NCI-H526 treated with DMSO at 0.1 percent for 48 hours (cell line): ENCODE results near the gene CDC5L.

ENCODE experiments used
- DNase-seq: peaks from one replicate; lab custom pipeline; 2025; lab: John Stamatoyannopoulos, UW

CDC5L gene

DNA sequence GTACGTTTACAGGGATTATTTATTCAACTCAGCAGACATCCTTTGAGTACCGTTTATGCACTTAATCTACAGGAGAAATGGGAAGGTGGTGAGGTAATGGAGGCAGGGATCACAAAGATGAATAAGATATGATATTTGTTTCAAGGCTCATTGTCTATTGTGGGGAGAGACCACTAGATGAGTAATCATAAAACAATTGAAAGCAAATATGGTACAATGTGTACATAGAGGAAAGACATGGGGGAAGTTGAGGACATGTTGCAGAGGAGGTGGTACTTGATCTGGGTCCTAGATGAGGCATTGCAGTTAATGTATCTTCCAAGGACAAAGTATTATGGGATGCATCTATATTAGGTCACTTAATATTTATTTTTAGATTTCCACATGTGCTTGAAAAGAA is 13.7 kb upstream of the CDC5L start:
- no peak for DNase-seq

DNA sequence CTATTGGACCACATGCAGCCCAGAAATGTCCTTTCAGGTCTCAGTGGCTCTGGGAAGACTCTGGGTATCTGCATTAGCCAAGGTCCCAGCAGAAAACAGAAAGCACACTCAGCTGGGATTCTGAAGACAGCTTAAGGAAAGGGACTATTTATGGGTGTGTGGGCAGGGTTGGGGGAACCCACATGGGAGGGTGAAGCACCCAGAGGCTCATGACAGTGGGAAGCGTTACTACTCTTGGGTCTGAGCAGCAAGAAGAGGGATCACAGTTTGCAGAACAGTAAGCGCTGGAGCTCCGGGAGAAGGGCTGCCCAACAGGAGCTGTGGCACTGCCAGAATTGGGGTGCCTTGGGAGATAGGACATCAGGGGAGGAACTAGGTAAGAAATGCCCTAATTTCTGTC is 12.4 kb upstream of the CDC5L start:
- DNase-seq = no peak

DNA sequence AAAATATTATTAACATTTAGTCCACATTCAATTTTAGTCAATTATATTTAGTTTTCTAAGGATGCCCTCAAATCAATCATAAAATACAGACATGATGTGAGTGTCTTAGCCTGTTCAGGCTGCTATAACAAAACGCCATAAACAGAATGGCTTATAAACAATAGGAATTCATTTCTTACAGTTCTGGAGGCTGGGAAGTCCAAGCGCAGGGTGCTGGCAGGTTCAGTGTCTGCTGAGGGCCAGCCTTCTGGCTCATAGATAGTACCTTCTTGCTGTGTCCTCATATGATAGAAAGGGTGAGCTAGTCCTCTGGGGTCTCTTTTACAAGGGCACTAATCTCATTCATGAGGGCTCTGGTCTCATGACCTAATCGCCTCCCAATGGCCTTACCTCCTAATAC is 10.0 kb upstream of the CDC5L start:
- no peak for DNase-seq

DNA sequence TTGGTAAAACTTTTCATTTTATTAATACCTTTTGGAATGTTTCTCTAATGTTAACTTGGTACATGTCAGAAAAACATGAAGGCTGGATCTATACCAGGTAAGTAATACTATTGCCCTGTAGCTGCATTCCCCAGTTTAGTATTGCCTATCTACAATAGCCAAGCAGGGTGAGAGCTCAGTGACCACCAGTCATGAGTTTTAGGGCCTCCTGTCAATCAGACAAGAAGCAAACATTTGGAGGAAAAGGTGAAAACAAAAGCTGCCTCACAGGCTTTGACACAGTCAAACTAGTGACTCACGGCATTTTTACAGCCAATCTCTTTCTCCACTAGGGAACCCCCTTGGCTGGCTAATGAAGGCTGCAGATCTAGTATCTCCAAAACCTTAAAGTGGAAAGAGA is 9.5 kb upstream of the CDC5L start:
- DNase-seq = no peak

DNA sequence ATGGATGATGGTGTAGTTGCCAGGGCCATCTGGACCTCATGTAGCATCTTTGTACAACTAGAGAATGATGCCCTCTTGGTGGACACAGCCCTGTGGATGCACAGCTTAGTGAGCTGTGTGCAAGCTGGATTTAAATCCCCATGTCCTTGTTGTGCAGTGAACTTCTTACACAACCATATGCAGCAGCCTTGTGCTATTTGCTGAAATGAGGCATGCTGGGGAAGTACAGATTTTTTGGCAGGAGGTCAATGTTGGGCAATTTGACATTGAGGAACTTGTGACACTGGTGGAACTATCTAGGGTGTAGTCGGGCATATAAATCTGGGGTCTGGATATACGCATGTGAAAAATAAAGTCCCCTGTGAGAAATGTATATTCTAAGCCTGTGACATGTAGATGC is 5.8 kb upstream of the CDC5L start:
- DNase-seq = no peak

DNA sequence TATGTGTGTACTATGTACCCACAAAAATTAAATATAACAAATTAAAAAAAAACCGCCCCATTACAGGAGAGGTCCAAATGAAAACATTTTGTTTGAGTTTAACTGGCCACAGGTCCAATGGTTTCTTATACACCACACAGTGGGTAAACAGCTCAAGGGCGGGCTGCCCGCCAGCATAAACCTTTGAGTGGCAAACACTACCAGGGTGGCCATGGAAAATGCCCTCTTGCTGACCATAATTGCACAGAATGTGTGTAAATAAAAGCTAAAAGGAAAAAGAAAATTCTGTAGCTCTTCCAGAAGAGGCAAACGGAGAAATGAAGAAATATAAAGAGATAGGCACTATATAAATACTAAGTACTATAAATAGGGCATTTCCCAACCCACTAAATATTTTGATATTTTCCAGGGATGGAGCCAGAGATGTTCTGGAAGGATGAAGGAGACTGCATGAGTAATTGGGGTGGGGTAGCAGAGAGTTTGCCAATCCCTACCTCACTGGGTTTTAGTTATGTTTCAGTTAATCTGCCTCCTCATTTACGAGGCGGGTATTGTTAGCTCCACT is 1.1 kb upstream of the CDC5L start:
- DNase-seq = no peak

DNA sequence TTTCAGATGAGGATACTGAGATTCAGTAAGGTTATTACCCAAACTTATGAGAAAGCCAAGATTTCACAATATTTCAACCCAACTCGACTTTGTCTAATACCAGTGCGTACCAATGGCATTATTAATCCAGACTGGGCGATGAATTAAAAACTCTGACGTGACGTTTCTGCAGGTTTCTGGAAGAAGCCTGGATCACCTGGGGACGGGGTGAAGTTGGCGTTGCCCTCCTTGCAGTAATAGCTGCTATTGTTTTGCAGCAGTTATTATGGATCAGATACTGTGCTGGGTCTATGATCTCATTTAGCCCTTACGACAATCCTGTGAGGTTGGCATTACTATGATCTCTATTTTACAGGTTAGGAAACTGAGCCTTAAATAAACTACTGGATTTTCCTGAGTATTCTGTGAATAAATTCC is 569 bp upstream of the CDC5L start:
- no peak for DNase-seq

DNA sequence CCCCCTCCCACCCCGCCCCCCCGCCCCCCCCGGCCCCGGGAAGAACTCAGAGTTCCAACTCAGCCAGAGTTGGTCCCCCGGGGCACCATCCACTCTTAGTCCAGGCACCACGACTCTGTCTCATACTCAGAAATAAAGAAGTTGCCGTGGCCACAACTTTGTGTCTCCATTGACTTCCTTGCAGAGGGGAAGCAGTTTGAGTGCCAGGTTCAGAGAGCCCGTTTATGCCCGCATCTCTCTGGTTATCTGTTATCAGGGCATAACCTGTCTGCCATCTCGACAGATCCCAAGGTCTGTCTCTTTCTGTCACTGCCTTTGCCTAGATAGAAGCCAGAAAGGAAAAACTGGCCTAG is 605 bp downstream of the CDC5L start:
- no peak for DNase-seq

DNA sequence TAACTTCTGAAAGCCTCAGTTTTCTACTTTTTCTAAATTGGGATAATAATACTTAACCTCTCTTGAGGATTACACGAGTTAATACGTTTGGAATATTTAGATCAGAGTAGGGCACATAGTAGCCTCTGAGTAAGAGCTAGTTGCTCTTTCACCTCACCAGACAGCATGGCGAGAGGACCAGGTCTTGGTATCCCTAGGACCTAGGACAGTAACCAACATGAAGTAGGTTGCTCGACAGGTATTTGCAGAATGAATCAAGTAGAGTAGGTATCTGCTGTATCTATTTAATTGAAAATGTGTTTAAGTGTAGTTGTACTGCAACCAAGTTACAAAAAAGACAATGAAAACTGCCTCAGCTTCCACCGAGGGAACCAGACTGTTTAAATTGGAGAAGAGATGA is 1.4 kb downstream of the CDC5L start:
- DNase-seq = no peak

DNA sequence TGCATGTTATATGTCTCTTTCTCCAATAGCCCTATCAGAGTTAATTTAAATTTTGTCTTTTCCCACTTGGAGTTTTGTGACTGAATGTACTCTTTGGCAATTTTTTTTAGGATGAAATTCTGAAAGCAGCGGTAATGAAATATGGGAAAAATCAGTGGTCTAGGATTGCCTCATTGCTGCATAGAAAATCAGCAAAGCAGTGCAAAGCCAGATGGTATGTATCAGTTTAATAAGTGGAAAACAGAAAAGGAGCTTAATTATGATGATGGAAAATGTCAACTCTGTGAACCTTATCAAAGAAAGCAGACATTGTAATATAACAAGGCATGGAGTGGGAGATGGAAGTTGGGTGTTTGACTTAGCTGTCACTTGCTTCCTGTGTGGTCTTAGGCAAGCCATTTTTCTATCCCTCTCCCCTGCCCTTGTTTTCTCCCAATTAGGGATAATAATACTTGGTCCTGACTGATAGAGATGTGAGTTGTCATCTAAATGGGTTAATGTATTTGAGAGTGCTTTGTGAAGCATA is 2.7 kb downstream of the CDC5L start:
- DNase-seq = no peak

DNA sequence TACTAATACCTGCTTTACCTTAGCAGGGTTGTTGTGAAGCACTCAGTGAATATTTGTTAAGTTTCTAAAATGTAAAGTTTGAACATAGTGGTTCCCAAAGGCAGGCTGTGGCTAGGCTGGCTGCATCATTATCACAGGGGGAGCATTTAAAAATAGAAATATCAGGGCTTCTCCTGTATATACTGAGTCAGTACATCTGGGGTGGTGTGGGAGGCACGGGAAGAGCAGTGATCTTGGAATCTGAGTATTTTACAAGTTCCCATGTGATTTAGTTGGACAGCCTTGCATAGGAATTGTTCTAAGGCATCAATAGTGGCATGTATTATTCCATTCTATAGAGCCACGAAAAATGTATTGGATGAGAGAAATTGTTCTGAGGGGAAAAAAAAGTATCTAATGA is 8.0 kb downstream of the CDC5L start:
- DNase-seq = no peak

DNA sequence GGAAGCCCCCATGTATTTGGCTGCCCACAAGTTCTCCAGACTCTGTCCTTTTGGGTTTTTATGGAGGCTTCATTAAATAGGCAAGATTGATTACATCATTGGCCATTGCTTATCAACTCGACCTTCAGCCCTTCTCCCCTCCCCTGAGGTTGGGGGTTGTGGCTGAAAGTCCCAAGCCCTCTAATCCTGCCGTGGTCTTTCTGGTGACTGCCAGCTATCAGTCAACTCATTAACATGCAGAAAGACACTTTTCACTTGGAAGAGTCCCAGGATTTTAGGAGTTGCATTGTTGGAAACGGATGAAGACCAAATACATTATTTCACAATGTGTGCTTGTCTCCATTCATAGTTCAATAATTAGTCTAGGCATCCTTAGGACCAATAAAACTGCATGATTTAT is 9.5 kb downstream of the CDC5L start:
- DNase-seq = no peak

DNA sequence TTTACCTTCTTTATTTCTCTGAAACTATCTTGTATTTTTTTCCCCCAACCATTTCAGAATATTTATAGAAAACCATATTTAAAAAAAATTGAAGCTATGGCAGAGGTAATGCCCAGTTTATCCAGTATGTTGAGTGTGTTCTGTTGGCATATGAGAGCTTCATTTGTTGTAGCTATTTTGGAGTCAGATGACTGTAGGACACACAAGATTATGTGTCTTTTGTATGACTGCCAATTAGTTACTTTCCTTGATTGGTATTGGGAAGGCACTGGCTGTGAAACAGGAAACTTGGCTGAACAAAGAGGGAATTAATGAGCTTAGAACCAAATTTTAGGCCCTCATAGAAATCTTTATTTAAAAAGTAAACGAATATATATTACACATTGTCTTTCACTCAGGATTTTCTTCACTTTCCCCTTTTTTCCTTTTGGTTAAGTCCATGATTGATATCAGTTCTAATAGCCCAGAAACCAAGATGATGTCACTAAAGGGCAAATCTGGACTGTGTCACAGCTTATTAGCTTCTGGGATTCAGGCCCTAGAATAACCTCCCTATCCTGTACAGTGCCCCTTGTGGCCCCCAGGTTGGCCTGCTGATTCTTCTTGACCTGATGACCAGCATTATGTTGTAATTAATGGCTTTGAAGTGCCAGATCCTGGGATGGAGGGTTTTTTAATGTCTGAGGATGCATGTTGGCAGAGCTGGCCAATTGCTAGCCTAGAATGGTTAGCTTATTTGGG is 10.1 kb downstream of the CDC5L start:
- DNase-seq = no peak

DNA sequence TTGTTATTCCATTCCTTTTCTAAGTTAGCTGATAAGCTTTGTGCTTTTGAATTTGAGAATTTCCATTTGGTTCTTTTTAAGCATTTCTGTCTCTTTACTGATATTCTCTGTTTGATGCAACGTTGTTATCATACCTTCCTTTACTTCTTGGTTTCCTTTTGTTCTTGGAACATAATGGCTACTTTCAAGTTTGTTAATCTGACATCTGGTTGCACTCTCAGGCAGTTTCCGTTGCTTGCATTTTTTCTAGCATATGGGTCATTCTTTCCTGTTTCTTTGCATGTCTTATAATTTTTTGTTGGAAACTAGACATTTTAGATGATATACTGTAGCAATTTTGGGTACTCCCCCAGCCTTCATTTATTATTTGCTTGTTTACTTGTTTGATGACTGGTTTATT is 12.5 kb downstream of the CDC5L start:
- DNase-seq = no peak

DNA sequence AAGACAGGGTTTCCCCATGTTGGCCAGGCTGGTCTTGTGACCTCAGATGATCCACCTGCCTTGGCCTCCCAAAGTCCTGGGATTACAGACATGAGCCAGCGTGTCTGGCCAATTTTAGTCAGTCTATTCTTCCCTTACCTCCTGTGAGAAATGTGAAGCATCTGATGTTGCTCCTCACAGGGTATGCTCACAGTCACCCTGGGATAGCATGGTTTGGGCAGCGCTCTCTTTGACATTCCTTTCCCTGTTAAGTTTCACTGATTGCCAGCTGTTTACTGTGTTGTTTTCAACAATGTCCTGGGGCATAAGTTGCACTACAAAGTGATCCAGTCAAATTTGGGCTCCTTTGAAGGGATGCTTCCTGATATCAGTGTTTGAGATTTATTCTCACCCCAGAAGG is 13.1 kb downstream of the CDC5L start:
- DNase-seq = no peak

DNA sequence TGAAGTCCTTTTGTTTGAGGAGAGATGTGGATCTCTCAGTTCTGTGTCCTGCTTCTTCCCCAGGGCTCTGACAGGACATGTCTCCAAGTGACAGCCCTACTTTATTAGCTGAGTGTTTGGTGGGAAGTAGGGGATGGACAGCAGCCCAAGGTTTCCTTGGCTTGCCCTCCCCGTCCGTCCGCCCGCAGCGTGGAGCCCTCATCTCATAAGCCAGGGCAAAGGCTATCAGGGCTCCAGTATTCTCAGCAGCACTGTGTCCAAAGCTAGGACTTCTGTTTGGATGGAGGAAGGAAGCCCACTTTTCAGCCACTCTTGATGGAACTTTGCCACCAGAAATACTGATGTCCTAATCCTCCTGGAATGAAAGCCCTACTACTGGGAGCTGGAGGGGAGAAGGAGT is 13.6 kb downstream of the CDC5L start:
- DNase-seq = no peak

DNA sequence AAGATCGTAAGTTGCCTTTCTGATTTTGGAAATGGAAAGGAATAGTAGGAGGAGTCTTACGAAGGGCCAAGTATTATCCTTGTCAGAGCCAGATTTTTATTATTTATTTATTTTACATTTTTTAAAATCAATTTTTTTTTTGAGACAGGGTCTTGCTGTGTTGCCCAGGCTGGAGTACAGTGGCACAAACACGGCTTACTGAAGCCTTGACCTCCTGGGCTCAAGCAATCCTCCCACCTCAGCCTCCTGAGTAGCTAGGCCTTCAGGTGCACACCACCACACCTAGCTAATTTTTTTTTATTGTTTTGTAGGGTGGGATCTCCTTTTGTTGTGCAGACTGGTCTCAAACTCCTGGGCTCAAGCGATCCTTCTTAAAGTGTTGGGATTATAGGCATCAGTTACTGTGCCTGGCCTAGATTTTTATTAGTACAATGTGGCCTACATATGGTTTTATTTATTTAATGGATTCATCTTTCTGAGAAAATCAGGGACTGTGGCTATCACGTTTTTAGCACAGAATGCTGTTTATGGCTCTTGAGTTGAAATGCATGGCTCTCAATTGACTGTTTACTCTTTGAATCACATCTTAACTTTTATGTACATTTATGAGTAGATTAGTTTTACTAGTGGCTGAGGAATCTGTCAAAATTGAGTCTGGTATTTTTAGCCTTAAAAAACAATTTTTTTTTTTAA is 16.7 kb downstream of the CDC5L start:
- no peak for DNase-seq

DNA sequence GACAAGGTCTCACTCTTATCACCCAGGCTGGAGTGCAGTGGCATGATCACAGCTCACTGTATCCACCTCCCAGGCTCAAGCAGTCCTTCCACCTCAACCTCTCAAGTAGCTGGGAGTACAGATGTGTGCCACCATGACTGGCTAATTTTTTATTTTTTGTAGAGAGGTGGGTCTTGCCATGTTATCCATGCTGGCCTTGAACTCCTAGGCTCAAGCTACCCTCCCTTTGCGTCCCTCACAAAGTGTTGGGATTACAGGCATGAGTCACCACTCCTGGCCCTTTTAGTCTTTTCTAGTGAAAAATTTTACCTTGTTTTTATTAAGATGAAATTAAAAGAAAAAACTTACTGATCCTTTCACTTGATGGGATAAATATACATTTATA is 17.2 kb downstream of the CDC5L start:
- DNase-seq = no peak

DNA sequence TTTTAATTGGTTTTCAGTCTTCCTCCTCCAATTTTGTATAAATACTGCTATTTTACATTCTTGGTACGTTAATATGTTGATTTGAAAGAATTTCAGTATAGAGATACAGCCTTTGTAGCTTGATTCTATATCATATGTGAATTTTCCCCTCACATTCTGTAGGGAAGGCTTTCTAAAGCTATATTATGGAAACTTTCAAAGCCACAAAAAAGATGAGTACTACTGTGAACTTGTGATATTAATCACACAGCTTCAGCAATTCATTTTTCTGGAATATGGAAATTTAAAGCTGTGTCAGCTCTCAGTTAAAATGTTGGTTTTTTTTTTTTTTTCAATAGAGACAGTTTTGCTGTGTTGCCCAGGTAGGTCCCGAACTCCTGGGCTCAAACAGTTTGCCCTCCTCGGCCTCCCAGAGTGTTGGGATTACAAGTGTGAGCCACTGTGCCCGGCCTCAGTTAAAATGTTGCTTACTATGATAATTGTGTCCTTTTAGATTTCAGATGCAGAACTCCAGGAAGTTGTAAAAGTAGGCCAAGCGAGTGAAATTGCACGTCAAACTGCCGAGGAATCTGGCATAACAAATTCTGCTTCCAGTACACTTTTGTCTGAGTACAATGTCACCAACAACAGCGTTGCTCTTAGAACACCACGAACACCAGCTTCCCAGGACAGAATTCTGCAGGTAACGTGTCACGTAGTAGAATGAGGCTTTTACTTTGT is 20.6 kb downstream of the CDC5L start:
- no peak for DNase-seq

DNA sequence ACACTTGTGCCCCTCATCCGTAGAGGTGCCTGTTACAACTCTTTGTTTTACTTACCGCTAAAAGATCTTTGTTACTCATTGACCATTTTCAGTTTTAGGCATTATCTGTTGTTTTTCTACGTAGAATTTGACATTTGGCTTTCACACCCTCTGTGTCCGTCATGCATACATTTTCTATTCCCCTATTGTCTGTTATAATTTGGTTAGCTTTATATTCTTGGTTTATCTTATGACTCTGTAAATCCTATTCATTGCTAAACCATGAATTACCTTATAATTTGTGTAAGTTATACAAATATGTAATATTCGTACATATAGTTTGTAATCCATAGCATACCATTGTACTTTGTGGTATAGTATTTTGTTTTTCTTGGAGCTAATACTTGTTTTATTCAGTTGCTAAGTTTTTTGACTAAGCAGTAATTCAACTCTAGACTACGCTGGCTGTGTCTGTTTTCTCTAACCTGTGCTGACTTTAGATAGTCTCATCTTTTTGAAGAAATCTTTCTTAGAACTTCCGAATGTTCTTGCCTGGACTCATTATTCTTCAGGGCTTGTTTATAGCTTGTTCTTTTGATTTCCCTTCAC is 21.8 kb downstream of the CDC5L start:
- no peak for DNase-seq

DNA sequence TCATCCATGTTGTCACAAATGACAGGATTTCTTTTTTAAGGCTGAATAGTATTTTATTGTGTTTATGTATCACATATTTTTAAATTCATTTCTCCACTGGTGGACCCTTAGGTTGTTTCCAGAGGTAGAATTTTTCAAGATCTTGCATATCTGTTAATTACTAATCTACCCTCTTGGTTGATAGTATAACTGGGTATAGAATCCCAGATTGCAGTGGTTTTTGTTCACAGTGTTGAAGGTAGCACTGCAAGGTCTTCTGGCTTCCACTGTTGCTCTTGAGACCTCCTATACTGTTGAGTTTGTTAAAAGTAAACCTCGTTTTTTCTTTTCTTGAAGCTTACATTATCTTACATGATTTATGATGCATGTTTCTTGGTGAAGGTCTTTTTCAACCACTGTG is 22.9 kb downstream of the CDC5L start:
- no peak for DNase-seq

DNA sequence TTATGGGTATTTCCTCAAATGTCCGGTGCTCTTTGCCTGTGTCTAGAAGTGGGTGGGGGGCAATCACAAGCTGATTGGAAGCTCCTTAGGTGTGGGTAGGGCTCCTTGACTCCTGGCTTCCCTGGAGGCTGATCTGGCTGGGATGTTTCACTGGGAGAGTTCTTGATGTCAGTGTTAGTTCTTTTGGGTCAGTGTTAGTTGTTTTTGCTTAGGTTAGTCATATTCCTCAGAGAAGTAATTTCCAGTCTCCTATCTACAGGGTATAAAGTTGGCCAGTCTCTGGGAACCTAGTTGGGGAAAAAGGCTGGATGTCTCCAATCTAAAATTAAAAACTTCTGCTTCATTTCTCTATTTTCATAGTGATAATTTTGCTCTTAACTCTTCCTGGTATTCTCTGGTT is 23.6 kb downstream of the CDC5L start:
- no peak for DNase-seq

DNA sequence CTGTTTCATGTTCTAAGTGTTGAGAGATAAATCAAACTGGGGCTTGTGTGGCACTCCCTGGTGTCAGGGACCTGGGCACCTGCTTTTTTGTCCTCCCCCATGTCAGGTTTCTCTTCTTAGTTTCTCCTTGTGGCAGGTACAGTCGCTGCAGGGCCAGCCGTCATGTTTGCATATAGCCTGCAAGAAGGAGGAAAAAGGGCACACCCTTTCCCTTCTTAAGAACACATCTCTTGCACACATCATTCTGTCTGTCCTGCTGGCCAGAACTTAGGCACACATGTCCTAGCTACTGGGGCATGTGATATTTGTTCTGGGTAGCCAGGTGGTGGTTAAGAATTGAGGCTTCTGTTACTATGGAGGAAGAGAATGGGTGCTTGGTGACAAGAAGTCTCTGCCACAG is 27.9 kb downstream of the CDC5L start:
- DNase-seq = no peak
